Right hindlimb (tissue), 1 donor: ENCODE data around the gene SACS.

Source experiments
- DNase-seq: peaks from one replicate; pipeline ENCODE4 v3.0.0-alpha.2; 2018

Gene SACS

DNA sequence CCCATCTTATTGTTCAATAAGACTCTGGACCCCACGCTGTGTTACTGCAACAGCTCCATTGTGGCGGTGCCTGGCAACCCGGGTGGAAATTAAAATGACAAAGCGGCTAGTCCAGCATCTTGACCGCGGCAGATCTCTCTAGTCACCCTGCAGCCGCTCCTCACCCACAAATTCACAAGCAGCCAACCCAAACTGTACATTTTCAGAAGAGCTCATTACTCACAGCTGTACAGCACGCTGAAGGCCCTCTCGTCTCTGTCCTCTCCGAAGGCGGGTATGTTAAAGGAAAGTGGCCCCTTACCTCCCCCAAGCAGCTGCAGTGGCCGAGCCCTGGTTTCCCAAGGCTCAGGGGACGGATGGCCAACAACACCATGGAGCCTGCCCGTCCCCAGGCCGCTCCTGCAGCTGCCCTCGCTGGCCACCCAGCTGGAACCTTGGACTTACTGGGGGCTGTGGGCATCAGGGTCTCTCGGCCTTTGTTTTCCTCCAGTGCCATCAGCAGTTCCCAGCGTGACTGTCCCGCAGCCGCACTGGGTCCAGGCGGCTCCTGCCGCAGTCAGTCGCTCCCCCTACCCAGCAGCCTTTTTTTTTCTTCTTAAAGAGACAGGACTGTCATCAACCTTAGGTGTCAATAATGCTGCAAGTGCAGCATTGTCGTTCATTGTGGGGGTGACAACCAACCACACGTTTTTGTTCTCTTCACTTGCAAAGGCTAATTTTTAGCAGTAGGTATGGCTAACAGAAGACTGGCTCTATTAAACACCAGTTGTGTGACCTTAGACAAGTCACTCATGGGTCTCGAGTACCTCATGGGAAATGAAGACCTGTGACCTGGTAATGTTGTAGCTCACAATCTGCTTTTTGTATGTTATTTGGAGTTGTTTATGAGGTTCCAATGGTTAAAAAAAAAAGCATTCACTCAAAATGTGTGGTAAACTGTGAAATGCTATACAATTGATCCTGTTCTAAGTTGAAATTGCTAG, at the start of gene SACS:
Gene SACS (minus strand): TSS at position 532 of the 983 bp plus-strand sequence. CDS start 22,463 bp downstream, outside the sequence.
- peak; percentile 68 for DNase-seq

DNA sequence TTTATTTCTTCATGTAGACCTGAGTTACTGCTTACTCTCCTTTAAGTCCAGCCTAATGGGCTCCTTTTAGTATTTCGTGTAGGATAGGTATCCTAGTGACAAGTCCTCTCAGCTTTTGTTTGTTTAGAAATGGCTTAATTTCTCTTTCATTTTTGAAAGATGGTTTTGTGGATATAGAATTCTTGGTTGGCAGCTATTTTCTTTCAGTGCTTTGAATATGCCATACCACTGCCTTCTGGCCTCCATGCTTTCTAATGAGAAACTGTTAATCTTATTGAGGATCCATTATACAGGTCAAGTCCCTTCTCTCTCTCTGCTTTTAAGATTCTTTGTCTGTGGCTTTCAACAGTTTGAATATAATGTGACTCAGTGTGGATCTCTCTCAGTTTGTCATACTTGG, 46.8 kb upstream of the SACS start:
- DNase-seq, result no peak

GRCh38 chr13:23477101-23477500, 43.6 kb upstream of the SACS start:
- no peak for DNase-seq

GRCh38 chr13:23473221-23473620, 39.7 kb upstream of the SACS start:
- DNase-seq, result no peak

DNA sequence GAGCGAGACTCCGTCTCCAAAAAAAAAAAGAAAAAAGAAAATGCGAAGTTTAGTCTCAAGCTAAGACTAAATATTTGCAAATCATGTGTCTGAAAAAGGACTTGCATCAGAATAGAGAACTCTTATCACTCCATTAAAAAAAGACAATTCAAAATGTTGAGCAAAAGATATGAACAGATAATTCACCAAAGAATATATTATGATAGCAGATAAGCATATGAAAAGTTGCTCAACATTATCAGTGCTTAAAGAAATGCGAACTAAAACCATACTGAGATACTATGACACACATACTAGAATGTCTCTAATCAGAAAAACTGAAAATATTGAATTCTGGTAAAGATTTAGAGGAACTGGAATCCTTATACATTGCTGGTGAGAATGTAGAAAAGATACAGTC, 38.7 kb upstream of the SACS start:
- DNase-seq, result no peak

GRCh38 chr13:23470790-23471614, 37.5 kb upstream of the SACS start:
- DNase-seq, result no peak

DNA sequence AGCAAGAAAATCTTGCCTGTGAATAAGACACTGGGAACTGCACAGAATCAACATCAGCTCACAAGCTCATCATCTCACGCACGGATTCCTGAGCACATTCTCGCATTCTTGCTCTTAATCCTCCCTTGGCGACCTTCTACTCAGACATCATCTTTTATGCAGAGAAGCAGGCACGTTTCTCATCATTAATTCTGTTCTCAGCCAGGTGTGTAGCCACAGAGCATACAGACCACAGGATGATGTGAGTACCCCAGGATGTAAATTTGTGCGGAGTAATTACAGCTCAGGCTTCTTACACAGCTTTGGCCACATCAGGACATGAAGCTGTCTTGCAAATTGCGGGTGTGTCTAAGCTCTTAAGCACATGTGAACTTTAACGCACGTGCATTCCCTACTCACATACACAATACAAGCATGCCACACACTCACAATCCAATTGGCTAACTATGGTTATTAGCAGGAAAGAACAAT, 36.5 kb upstream of the SACS start:
- no peak for DNase-seq

DNA sequence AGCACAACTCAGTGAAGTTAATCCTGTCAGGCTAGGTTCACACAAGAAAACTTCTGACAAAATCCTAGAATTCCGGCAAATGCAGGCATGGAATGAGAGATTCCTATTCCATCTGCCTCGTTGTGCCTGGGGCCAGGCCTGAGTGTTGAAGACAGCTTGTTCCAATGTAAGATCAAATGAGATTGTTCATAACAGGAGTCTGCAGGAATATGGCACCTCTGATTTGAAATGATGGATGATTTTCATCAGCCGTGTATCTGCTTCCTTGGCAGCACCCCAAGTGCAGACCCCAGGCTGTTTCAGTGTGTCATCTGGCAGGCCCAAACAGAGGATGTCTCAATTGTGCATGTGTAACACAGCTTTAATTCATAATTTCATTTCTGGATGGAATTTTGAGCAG, 35.3 kb upstream of the SACS start:
- DNase-seq, result no peak

GRCh38 chr13:23467932-23468278, 34.4 kb upstream of the SACS start:
- no peak for DNase-seq

- DNase-seq, result no peak
These were observed 33.8 kb upstream of the SACS start for GRCh38 chr13:23467048-23467931.

DNA sequence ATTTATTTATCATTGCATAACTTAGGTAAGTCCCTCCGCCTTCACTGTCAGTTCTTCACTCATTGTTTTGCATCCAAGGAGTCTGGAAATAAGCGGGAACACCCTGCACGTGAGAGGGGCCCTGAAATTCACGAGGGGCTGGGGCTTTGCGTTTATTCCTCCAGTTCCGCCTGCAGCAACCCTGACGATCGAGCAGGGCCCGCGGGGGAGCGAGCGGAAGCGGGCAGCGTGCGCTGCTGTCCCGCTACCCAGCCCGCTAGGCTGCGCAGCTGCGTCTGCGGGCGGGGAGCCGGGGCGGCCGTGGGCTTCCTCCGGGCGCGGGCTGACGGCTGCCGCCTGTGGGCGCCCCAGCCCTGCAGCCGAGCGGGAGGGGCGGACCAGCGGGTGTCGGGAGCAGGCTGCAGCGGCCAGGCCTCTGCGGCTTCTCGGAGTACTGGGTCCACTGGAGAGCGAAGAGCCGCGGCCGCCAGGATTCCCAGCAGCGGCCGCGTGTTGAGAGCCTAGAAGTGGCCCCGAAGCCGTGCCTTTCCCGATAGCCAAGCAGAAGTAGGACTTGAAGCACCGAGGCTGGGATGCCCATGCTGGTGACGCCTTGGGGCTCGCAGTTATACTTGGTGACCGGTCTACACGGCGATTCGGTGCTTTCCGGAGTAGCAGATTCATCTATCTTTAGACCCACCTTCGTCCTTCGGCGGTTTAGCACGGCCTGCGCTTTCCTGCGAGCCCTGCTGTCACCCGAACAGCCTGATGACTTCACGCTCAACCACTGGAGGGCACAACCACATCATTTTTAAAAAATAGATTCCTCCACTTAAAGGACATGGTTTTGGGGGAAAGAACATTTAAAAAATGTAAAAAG, 32.9 kb upstream of the SACS start:
- DNase-seq, result peak; percentile 87

DNA sequence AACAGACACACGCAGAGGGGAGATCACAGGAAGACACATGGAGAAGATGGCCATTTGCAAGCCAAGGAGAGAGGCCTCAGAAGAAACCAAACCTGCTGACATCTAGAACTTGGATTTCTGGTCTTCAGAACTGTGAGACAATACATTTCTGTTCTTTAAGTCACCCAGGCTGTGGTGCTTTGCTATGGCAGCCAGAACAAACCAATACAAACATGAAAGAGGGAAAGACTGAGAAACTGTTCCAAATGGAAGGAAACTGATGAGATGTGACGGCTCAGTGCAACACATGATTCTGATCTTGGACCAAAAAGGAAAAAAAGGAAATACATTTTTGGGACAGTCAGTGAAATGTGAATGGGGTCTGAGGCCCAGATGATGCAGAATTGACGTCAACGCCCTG, 30.2 kb upstream of the SACS start:
- DNase-seq, result no peak

DNA sequence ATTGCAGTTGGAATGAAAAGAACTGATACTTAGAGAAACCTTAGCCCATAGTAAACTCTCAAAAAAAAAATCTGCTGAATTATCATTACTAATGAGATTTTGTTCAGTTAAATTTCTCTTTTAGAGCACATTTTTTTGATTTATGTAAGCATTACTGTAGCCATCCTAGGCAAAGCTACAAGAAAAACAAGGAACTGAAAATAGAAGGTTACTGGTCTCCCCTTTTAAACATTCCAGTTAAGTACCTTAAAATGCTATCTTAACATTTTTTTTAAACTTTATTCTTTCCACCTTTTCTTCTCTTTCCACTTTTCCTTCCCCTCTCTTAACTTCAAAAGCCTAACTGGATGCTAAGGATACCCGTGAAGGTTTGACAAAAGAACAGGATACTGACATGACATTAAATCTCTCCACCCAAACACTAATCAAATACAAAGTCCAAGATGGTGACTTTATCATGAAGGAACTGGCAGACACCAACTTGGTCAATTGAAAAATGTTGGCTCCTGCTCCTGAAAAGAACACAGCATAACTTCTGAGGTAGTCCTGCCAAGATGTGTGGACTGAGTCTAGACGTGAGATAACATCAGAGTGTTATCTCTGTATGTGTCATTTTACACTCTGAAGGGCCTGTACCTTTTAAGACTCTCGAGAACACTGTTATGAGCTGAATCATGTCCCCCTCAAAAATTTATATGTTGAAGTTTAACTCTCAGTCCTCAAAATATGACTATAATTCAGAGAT, 29.5 kb upstream of the SACS start:
- DNase-seq, result no peak

- DNase-seq, result no peak
These were observed 28.0 kb upstream of the SACS start for GRCh38 chr13:23461544-23461943.

GRCh38 chr13:23460921-23461320, 27.4 kb upstream of the SACS start:
- no peak for DNase-seq

DNA sequence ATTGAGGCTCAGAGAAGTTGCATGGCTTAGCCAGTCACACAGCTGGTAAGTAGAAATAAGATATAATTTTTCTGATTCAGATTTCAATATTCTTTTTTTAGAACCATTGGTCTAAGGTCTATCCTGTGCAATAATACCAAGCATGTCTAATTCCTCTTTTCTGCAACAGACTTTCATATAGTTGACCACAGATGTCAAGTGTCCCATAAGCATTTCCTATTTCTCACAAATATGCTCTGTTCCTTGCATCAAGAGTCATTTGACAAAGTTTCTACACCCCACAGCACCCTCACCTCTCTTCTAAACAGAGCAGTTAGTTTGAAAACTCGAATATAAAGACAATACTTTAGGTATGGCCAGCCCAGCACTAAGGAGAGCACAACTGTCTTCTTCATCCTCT, 26.8 kb upstream of the SACS start:
- DNase-seq, result no peak

DNA sequence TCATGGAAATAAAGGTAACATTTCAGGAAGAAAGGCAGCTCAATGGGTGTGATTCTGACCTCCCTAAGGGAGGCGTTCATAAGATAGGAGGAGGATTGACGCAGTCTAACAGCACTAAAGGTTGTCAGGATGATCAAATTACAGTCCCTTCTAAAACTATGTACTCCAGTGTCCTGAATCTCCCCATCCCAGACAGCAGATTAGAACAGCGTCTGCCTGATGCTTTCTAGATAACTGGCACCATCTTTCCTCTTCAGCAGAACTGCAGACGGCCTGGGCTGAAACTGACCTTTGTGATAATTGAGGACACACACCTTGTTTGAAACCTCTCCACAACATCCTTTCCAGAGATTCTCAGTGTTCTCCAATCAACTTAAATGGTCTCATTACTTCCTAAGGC, 25.5 kb upstream of the SACS start:
- DNase-seq, result no peak

- DNase-seq, result no peak
These were observed 23.1 kb upstream of the SACS start for GRCh38 chr13:23456437-23457210.

DNA sequence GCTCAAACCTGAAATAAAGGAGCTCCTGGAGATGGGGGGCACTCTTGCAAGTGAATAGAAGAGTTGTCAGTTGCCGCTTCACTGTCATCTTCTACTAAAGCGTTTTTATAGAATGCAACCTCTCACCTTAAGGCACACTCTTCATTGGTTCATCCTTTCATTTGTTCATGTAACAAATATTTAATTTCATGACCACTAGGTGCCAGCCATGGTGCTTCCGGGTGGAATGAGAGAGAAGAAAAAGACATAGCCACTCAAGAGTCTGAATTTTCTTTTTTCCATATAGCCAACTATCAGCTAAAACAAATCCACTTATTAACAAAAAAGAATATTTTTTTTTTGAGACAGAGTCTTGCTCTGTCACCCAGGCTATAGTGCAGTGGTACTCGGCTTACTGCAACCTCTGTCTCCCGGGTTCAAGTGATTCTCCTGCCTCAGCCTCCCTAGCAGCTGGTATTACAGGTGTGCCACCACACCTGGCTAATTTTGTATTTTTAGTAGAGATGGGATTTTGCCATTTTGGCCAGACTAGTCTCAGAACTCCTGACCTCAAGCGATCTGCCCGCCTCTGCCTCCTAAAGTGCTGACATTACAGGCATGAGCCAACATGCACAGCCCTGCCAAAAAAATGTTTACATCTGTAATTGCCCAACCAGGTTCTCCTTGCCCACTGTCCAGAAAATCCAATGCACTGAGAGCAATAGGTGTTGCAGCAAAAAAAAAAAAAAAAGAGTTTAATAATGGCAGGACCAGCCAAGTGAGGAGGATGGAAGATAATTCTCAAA, 22.1 kb upstream of the SACS start:
- DNase-seq, result no peak
